PC-9 (cell line): Measurements from ENCODE around the gene PLEKHH1. TPM values are rescaled to one million over a fixed set of nuclear protein-coding genes. Genes with fewer than 3 reads are reported as not detected.

Experiments used
- BruUV-seq: library from RNA; stranded (reverse); fragments of 400-500 nt; replicated peaks from 2 replicates; lab custom pipeline; 2021; lab: Mats Ljungman, UMichigan
- CTCF ChIA-PET: fragments of 300-600 bp; sonication (Branson Sonifier 250); formaldehyde crosslinking; loops from one replicate; lab custom pipeline; 2022; ENCODE audit warnings: antibody characterized with exemption; lab: Charles Lee
- POLR2A ChIA-PET: fragments of 300-600 bp; sonication (Branson Sonifier 250); formaldehyde crosslinking; loops from one replicate; lab custom pipeline; 2022; ENCODE audit warnings: antibody characterized with exemption; ENCODE audit not compliant: unreplicated experiment; lab: Charles Lee
- DNase-seq, 2 experiments: peaks; one replicate each; pipeline versions ENCODE4 v3.0.0 to v3.0.0-alpha.2; 2015 to 2022; ENCODE audit warnings: mixed read lengths in 1 of 2
- H2AFZ ChIP-seq: fragments of 200-600 bp; sonication (generic); 2 replicates; pipeline ENCODE4 v1.8.1; 2017; ENCODE audit warnings: antibody characterized with exemption
- H3F3A ChIP-seq: fragments of 200-600 bp; sonication (generic); 2 replicates; pipeline ENCODE4 v1.8.1; 2017; ENCODE audit warnings: antibody characterized with exemption, mild to moderate bottlenecking, low read depth; ENCODE audit not compliant: insufficient read depth
- H3K27ac ChIP-seq: fragments of 200-600 bp; sonication (generic); 2 replicates; pipeline ENCODE4 v1.6.1; 2016; ENCODE audit warnings: mixed run types
- H3K27me3 ChIP-seq: fragments of 200-600 bp; sonication (generic); 2 replicates; pipeline ENCODE4 v1.6.1; 2016; ENCODE audit warnings: low read depth, mixed run types; ENCODE audit not compliant: insufficient read depth
- H3K36me3 ChIP-seq: fragments of 200-600 bp; sonication (generic); 2 replicates; pipeline ENCODE4 v1.6.1; 2016; ENCODE audit warnings: low read depth, mixed run types
- H3K4me1 ChIP-seq: fragments of 200-600 bp; sonication (generic); replicated peaks from 2 replicates; pipeline ENCODE4 v1.6.1; 2016; ENCODE audit warnings: mixed run types; ENCODE audit not compliant: insufficient read depth
- H3K4me2 ChIP-seq: fragments of 200-600 bp; sonication (generic); 2 replicates; pipeline ENCODE4 v1.6.1; 2017; ENCODE audit warnings: mixed run types
- H3K4me3 ChIP-seq: fragments of 200-600 bp; sonication (generic); 2 replicates; pipeline ENCODE4 v1.6.1; 2016; ENCODE audit warnings: mixed run types
- H3K79me2 ChIP-seq: fragments of 200-600 bp; sonication (generic); 2 replicates; pipeline ENCODE4 v1.6.1; 2017; ENCODE audit warnings: low read depth, mixed run types
- H3K9me2 ChIP-seq: fragments of 200-600 bp; sonication (generic); 2 replicates; pipeline ENCODE4 v1.8.1; 2017; ENCODE audit warnings: mild to moderate bottlenecking; ENCODE audit not compliant: insufficient read depth
- H3K9me3 ChIP-seq: fragments of 200-600 bp; sonication (generic); 2 replicates; pipeline ENCODE4 v1.8.1; 2016; ENCODE audit warnings: low read depth; ENCODE audit not compliant: insufficient read depth
- H4K20me1 ChIP-seq: fragments of 200-600 bp; sonication (generic); 2 replicates; pipeline ENCODE4 v1.8.1; 2017; ENCODE audit not compliant: insufficient read depth
- CTCF ChIP-seq: fragments of 200-600 bp; sonication (generic); conservative IDR thresholded peaks from 2 replicates; pipeline ENCODE4 v1.6.1; 2017; ENCODE audit warnings: mixed run types, antibody characterized with exemption, mild to moderate bottlenecking, moderate library complexity
- EZH2 ChIP-seq: fragments of 200-600 bp; sonication (generic); IDR thresholded peaks from 2 replicates; pipeline ENCODE4 v1.8.0; 2017; ENCODE audit warnings: antibody characterized with exemption, low read depth
- intact Hi-C: fragments of 100-400 bp; cut with micrococcal nuclease; formaldehyde crosslinking; loops from one replicate; pipeline ENCODE4 v1.10.0; 2022; ENCODE audit not compliant: unreplicated experiment
- total RNA-seq: library from RNA; stranded (reverse); gene quantifications from 2 replicates; pipeline ENCODE4 v1.2.3, GENCODE V29; 2021

PLEKHH1 gene
- total RNA-seq, 1 experiment from 2014 or later = 13.6 TPM

GRCh38 chr14:67602076-67602475, 69.0 kb downstream of the PLEKHH1 start:
- H3K4me1 ChIP-seq = peaks cover 18% of the 10 kb centered on the region
- H3K79me2 ChIP-seq = peaks cover 14% of the 10 kb centered on the region
- H3K4me3 ChIP-seq = no peak overlapping the region
- no peaks in the 10 kb centered on the region for H4K20me1 ChIP-seq
- no peaks in the 10 kb centered on the region for H3K36me3 ChIP-seq
- H3F3A ChIP-seq = peaks cover 38% of the 10 kb centered on the region
- DNase-seq = no peak
- no peaks in the 10 kb centered on the region for H3K9me2 ChIP-seq
- ChIA-PET POLR2A (no interaction called here), CTCF (no interaction called here)
- no peak overlapping the region for H2AFZ ChIP-seq
- no peaks in the 10 kb centered on the region for H3K27me3 ChIP-seq
- no peak overlapping the region for H3K27ac ChIP-seq
- H3K4me2 ChIP-seq = no peak overlapping the region
- BruUV-seq = no TSS peak
- TF ChIP-seq CTCF = no peak
- no peak for TF ChIP-seq EZH2
- H3K9me3 ChIP-seq = no peaks in the 10 kb centered on the region
- intact Hi-C loops = no loop called here

DNA sequence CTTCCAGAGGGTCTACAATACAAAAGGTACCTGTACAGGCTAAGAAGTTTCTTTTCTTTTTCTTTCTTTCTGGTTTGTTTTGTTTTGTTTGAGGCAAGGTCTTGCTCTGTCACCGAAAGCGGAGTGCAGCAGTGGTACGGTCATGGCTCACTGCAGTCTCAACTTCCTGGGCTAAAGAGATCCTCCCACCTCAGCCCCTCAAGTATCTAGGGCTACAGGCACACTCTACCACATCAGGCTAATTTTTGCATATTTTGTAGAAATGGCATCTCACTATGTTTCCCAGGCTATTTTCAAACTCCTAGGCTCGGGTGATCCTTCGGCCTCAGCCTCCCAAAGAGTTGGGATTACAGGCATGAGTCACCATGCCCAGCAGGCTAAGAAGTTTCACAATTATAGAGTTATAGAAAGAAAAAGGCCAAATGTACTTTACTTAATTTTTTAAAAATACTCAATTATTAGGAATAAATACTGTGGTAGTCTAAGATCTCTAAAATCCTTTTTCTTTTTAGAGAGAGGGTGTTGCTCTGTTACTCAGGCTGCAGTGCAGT, 70.0 kb downstream of the PLEKHH1 start:
- DNase-seq = peak in 1 of 2 experiments; percentile 64
- no TSS peak for BruUV-seq
- H3K27me3 ChIP-seq = no peaks in the 10 kb centered on the region
- H3K27ac ChIP-seq = peak overlapping the region; percentile 49
- peaks cover 18% of the 10 kb centered on the region for H3K4me1 ChIP-seq
- no peaks in the 10 kb centered on the region for H3K36me3 ChIP-seq
- ChIA-PET POLR2A (no interaction called here), CTCF (no interaction called here)
- H3F3A ChIP-seq = peaks cover 38% of the 10 kb centered on the region
- no peak overlapping the region for H3K4me3 ChIP-seq
- H3K4me2 ChIP-seq = peak overlapping the region; percentile 37
- no peaks in the 10 kb centered on the region for H3K9me2 ChIP-seq
- TF ChIP-seq CTCF (no peak), EZH2 (no peak)
- no peaks in the 10 kb centered on the region for H4K20me1 ChIP-seq
- no peak overlapping the region for H2AFZ ChIP-seq
- intact Hi-C loops = no loop called here
- no peaks in the 10 kb centered on the region for H3K9me3 ChIP-seq
- H3K79me2 ChIP-seq = peaks cover 12% of the 10 kb centered on the region

DNA sequence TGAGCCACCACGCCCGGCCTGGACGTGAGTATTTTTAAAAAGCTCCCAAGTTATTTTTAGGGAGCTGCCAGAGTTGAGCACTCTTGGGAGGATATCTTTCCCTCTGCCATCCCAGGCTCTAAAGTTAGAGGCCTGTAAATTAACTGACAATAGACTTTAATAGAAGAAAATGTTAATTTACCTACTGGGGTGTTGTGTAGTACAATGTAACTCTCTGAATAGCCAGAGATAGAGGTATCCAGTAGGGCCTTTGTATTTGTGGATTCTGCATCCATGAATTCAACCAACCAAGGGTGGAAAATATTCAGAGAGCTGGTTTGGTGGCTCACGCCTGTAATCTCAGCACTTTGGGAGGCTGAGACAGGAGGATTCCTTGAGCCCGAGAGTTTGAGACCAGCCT, 74.6 kb downstream of the PLEKHH1 start:
- Histone ChIP-seq H3K27ac (no peak overlapping the region), H4K20me1 (no peaks in the 10 kb centered on the region), H3K9me3 (no peaks in the 10 kb centered on the region), H2AFZ (no peak overlapping the region), H3K79me2 (no peaks in the 10 kb centered on the region), H3K27me3 (no peaks in the 10 kb centered on the region), H3K36me3 (no peaks in the 10 kb centered on the region), H3K9me2 (no peaks in the 10 kb centered on the region), H3K4me3 (no peak overlapping the region), H3K4me2 (no peak overlapping the region), H3K4me1 (peaks cover 10% of the 10 kb centered on the region), H3F3A (peaks cover 13% of the 10 kb centered on the region)
- intact Hi-C loops = no loop called here
- CTCF ChIA-PET = no interaction called here
- no TSS peak for BruUV-seq
- DNase-seq = no peak
- no peak for TF ChIP-seq CTCF
- TF ChIP-seq EZH2 = no peak
- POLR2A ChIA-PET = no interaction called here
